SJSA1 (cell line): Measurements from ENCODE around the gene LRRC56. TPM values are rescaled to one million over a fixed set of nuclear protein-coding genes. Genes with fewer than 3 reads are reported as not detected.

ENCODE experiments used
- DNase-seq, 2 experiments: peaks; one replicate each; pipeline ENCODE4 v3.0.0-alpha.2; 2015 to 2020; ENCODE audit warnings: low spot score in 2 of 2, low read depth in 1 of 2
- H3K27ac ChIP-seq: fragments of 250-450 bp; sonication (Bioruptor Pico); 2 replicates; pipeline ENCODE4 v1.5.1; 2020; ENCODE audit warnings: mild to moderate bottlenecking, moderate library complexity
- H3K27me3 ChIP-seq: fragments of 250-450 bp; sonication (Bioruptor Pico); replicated peaks from 2 replicates; pipeline ENCODE4 v1.5.1; 2020; ENCODE audit warnings: mild to moderate bottlenecking, moderate library complexity
- H3K36me3 ChIP-seq: fragments of 250-450 bp; sonication (Bioruptor Pico); 2 replicates; pipeline ENCODE4 v1.5.1; 2020; ENCODE audit warnings: mild to moderate bottlenecking
- H3K4me1 ChIP-seq: fragments of 250-450 bp; sonication (Bioruptor Pico); replicated peaks from 2 replicates; pipeline ENCODE4 v1.6.1; 2021; ENCODE audit warnings: mild to moderate bottlenecking
- H3K4me3 ChIP-seq: fragments of 250-450 bp; sonication (Bioruptor Pico); 2 replicates; pipeline ENCODE4 v1.5.1; 2020; ENCODE audit warnings: mild to moderate bottlenecking
- H3K9me3 ChIP-seq: fragments of 250-450 bp; sonication (Bioruptor Pico); replicated peaks from 2 replicates; pipeline ENCODE4 v1.5.1; 2020; ENCODE audit warnings: mild to moderate bottlenecking
- total RNA-seq: library from RNA; depleted of rRNA; stranded (reverse); fragments of >200 nt; shearing (Covaris generic); gene quantifications from 2 replicates; pipeline ENCODE4 v1.2.3, GENCODE V29; 2014

LRRC56 gene
- total RNA-seq, 1 experiment from 2014 or later, result 0.05 TPM

DNA sequence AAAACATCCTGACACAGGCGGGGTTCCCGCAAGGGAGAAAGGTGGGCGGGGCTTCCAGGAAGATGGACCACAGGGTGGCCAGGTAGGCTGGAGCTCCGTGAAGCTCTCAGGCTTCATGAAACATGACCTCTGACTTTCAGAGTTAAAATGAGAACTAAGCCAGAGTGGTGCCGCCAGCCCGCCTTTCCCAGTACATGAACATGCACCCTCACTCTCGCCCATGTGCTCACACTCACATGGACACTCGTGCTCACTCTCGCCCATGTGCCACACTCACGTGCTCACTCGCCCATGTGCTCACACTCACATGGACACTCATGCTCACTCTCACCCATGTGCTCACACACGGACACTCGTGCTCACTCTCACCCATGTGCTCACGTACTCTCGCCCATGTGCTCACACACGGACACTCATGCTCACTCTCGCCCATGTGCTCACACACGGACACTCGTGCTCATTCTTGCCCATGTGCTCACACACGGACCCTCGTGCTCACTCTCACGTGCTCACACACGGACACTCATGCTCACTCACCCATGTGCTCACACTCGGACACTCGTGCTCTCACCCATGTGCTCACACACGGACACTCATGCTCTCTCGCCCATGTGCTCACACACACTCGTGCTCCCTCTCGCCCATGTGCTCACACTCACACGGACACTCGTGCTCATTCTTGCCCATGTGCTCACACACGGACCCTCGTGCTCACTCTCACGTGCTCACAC lies 40.3 kb upstream of the LRRC56 start:
- no peak for DNase-seq
- Histone ChIP-seq H3K4me3 (no peak overlapping the region), H3K27me3 (no peaks in the 10 kb centered on the region), H3K4me1 (no peaks in the 10 kb centered on the region), H3K9me3 (no peaks in the 10 kb centered on the region), H3K36me3 (peaks cover 22% of the 10 kb centered on the region), H3K27ac (no peak overlapping the region)

DNA sequence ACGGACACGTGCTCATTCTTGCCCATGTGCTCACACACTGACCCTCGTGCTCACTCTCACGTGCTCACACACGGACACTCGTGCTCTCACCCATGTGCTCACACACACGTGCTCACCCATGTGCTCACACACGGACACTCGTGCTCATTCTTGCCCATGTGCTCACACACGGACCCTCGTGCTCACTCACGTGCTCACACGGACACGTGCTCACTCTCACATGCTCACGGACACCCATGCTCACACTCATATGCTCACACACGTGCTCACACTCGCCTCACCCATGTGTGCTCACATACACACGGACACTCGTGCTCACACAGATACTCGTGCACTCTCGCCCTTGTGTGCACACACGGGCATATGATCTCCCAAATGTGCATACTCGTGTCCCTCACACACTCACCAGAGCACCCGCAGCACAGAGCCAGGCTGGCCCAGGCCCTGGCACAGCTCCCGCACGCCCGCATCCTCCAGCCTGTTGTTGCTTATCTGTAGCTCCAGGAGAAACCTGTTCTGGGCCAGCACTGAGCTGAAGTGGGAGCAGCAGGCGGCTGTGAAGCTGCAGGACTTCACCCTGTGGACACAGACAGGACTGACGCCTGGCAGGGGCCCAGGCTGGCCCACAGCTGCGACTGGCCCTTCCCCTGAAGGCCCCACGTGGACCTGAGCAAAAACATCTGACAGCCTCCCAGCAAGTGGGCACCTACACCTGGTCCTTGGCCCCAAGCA lies 39.6 kb upstream of the LRRC56 start:
- H3K4me3 ChIP-seq, result no peak overlapping the region
- peaks cover 22% of the 10 kb centered on the region for H3K36me3 ChIP-seq
- no peak for DNase-seq
- no peak overlapping the region for H3K27ac ChIP-seq
- no peaks in the 10 kb centered on the region for H3K4me1 ChIP-seq
- H3K9me3 ChIP-seq, result no peaks in the 10 kb centered on the region
- H3K27me3 ChIP-seq, result no peaks in the 10 kb centered on the region

DNA sequence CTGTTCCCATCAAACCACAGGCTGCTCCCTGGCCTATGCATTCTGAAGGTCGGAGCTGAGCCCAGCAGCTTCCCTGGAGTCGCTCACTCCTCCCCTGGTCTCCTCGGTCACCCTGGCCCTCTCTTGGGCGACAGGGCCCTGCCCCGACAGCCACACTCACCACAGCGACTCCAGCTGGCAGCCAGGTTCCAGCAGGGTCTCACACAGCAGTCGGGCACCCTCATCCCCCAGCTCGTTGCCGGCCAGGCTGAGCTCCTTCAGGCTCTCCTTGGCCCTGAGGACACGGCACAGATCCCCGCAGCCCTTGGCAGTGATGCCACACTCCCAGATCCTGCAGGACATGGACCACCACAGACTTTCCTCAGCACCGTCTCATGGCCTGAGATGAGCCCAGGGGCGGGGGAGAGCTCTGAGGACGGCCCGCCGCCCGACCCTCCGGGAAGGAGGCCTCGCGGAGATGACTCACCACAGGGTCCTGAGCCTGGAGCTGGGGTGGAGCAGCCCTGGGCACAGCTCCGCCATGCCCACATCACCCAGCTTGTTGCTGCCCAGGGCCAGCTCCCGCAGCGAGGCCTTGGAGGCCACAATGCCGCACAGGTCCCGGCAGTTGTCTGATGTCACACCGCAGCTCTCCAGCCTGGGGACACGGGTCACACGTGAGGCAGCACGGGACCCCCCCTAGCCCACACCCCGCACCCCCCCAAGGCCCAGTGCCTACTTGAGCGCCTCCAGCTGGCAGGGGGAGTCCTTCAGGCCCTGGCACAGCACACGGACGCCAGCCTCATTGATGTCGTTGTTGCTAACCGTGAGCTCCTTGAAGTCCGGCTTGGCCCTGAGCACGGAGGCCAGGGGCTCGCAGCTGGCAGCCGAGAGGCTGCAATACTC lies 38.8 kb upstream of the LRRC56 start:
- no peaks in the 10 kb centered on the region for H3K9me3 ChIP-seq
- no peak overlapping the region for H3K4me3 ChIP-seq
- no peaks in the 10 kb centered on the region for H3K27me3 ChIP-seq
- no peaks in the 10 kb centered on the region for H3K4me1 ChIP-seq
- peaks cover 22% of the 10 kb centered on the region for H3K36me3 ChIP-seq
- no peak overlapping the region for H3K27ac ChIP-seq
- DNase-seq, result no peak

DNA sequence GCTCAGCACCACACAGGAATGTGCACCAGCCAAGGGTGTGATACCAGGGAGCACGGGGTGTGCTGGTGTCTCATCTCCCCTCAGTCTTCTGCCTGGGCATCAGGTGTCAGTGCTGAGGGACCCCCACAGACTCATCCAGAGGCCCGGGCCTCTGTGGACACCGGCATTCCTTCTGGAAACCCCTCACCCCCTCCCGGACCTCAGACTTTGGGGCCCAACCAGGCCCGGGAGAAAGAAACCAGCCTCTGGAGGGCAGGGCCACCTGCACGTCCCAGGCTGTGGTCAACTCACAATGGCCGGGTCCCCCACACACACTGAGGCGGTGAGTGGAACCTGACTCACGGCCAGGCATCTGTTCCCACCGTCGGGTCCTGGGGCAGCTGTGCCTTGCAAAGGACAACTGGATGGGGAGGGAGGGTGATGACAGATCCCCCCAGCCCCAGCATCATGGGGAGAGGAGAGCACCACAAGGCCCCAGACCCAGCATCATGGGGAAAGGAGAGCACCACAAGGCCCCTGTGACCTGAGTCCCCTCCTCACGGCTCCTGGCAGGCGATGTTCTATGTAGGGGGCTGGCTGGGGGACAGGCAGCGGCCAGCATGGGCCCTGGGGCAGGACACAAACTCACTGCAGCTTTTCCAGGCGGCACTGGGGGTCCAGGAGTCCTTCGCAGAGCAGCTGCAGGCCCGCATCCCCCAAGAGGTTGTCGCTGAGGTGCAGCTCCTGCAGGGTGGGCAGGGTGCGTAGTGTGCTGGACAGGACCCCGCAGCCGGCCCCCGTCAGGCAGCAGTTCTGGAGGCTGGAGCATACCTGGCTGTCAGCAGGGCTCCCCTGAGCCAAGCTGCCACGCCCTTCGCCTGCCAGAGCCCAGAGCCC lies 37.9 kb upstream of the LRRC56 start:
- Histone ChIP-seq H3K27ac (no peak overlapping the region), H3K4me3 (no peak overlapping the region), H3K4me1 (no peaks in the 10 kb centered on the region), H3K36me3 (peaks cover 22% of the 10 kb centered on the region), H3K9me3 (no peaks in the 10 kb centered on the region), H3K27me3 (no peaks in the 10 kb centered on the region)
- no peak for DNase-seq

DNA sequence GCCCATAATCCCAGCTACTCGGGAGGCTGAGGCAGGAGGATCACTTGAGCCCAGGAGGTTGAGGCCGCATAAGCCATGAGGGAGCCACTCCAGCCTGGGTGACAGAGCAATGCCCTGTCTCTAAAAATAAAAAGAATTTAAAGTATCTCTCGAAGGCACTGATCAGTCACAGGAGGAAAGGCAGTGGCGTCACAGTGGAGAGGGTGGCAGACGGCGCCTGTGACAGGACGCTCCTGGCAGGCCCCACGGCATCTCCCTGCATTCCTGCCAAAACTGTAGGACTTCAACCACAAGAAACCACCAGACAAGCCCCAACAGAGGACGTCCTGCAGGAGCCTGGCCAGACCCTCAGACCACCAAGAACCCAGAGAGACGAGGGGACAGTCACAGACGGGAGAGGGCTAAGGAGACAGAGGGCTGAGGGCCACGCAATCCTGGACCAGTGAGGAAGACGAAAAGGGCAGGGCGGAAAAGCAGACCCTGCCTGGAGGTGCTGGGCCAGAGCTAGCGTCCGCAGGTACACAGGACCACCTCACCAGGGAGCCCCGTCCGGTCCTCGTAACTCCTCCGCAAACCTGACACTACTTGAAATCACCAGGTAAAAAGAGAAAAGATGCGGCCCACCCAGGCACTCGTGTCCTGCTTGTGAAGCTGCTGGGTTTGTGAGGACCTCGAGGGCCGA lies 36.2 kb upstream of the LRRC56 start:
- Histone ChIP-seq H3K36me3 (peaks cover 22% of the 10 kb centered on the region), H3K4me3 (no peak overlapping the region), H3K9me3 (no peaks in the 10 kb centered on the region), H3K27me3 (no peaks in the 10 kb centered on the region), H3K27ac (no peak overlapping the region), H3K4me1 (no peaks in the 10 kb centered on the region)
- no peak for DNase-seq

DNA sequence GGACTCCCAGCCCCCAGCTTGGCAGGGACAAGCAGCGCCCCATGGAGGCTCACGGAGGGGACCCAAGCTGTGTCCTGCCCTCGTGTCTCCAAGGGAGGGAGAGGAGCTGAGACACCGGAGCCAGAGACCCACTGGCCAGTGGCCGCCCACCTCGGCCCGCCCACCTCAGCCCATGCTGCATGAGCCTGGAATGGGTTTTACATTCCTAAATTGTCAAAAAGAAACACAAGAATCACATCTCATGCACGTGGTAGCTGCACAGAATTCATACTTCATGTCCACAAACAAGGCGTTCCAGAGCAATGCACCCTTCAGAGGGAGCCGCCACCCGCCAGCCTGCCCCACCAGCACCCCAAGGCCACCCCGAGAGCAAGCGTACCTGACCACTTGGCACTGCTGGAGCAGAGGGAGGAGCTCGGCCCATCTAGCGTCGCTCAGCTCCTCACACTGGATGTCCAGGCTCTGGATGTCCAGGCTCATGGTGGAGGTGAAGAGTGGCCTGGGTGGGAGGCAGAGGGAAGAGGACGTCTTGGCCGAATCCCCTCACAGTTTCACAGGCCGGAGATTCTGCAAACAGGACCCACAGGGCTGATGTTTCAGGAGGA lies 35.5 kb upstream of the LRRC56 start:
- Histone ChIP-seq H3K36me3 (peaks cover 22% of the 10 kb centered on the region), H3K27me3 (no peaks in the 10 kb centered on the region), H3K9me3 (no peaks in the 10 kb centered on the region), H3K4me1 (no peaks in the 10 kb centered on the region), H3K27ac (no peak overlapping the region), H3K4me3 (no peak overlapping the region)
- no peak for DNase-seq

DNA sequence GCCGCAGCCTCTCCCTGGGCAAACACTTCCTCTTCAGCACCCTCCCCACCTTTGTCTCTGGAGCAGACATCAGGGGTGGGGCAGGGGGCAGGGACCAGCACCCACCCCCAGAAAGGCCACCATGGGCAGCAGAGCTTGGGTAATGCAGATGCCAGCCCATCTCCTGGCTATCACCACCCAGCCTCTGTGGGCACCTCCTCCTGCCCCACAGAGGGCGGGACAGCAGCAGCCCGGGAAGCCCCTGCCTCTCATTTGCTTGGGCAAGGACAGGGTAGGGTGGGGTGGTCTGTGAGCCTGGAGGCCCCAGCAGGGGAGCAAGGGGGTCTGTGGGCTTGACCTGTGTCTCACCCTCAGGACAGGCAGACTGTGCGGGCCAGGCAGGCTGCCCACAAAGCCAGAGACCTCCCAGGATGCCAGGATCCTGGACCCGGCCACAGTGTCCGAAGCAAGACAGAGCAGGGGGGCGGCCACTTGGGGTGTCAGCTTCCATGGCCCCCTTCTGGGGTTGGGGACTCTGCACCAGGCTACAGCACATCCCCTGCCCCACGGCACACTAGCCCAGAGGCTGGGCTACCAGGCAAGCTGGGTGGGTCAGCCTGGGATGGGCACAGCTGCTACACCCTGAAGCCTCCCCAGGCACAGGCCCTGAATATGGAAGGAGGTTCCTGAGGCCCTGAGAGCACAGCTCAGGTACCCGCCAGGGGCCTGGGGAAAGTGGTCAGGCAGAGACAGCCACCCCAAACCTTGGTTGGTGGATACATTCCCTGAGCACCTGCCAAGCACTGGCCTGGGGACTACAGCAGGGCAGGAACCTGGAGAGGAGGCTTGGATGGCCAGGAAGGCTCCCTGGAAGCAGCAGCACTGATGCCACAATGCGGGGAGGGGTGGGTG lies 34.8 kb upstream of the LRRC56 start:
- Histone ChIP-seq H3K4me1 (peaks cover 1% of the 10 kb centered on the region), H3K4me3 (no peak overlapping the region), H3K27me3 (no peaks in the 10 kb centered on the region), H3K36me3 (peaks cover 22% of the 10 kb centered on the region), H3K27ac (no peak overlapping the region), H3K9me3 (no peaks in the 10 kb centered on the region)
- DNase-seq, result no peak

DNA sequence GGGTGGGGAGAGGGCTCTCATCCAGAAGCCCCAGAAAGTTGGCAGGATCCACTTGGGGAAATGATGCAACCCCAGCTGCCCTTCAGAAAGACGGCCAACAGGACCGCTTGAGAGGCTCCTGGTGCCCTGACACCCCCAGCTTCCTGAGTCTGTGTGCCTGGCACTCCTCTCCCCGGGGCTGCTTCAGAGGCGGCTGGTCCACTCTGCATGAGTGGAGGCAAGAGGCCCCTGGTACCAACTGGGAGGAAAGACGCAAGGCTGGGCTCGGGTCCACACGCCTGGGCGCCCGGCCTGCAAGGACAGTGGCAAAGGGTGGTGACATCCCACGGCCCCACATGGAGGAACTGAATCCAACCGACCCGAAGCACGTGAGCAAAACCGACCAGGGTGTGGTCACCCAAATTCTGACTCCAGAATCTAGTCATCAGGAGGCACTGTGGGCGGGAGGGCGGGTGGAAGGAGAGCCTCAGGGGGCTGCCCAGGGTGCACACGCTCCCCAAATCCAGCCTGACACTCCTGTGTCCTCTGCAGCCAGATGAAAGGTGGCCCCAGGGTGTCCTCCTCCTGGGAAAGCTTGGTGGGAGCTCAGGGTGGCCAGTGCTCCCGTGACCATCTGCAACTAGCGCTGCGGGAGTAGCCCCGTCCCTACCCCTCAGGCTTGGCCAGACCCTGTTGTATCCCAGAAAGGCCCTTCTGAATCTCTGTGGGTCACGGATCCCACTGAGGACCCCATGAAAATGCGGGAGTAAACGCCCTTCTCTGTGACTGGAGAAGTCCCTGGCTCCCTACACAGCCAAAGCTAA lies 33.9 kb upstream of the LRRC56 start:
- H3K27ac ChIP-seq, result no peak overlapping the region
- no peaks in the 10 kb centered on the region for H3K27me3 ChIP-seq
- H3K36me3 ChIP-seq, result peaks cover 15% of the 10 kb centered on the region
- no peak overlapping the region for H3K4me3 ChIP-seq
- H3K4me1 ChIP-seq, result peaks cover 5% of the 10 kb centered on the region
- no peaks in the 10 kb centered on the region for H3K9me3 ChIP-seq
- DNase-seq, result no peak

DNA sequence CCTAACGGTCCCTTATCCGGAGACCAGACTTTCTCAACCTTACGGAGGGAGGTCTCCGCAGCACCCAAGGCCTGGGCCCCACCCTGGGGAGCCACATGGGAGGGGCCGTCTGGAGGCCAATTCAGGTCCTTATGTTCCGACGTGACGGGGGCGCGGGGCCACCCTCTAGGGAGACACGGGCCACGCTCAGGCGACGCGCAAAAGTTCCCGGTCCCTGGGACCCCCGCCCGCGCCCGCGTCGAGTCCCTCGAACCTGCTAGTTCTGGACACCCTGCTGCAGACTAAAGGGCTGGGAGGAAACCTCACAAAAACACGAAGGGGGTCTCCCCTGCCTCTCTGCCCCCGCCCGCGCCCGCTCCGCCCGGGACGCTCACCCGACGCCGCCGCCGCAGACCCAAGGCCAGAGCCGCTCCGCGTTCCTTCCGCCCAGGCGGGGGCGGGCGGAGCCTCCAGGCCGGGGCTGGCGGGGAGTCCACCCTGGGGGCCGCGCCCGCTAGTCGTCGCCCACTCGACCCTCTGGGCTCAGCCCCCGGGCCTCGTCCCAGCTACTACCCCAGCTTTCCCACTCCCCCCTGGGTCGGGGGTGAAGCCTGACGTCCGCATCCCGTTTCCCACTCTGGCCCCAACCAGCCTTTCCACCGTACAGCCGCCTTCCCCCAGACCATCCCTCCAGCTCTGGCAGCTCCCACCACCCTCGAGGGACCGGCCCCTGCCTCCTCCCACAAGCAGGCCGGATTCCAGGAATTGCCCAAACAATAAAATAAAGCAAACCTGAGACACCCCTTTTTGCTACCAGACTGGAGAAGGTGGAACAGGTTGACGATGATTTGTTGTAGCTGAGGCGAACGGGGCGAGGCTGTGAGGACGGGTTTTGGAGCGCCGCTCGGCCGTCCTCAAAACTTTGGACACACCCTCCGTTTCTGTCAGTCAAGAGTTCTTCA lies 33.0 kb upstream of the LRRC56 start:
- Histone ChIP-seq H3K4me1 (peaks cover 5% of the 10 kb centered on the region), H3K4me3 (no peak overlapping the region), H3K36me3 (peaks cover 17% of the 10 kb centered on the region), H3K27ac (no peak overlapping the region), H3K9me3 (no peaks in the 10 kb centered on the region), H3K27me3 (no peaks in the 10 kb centered on the region)
- no peak for DNase-seq

DNA sequence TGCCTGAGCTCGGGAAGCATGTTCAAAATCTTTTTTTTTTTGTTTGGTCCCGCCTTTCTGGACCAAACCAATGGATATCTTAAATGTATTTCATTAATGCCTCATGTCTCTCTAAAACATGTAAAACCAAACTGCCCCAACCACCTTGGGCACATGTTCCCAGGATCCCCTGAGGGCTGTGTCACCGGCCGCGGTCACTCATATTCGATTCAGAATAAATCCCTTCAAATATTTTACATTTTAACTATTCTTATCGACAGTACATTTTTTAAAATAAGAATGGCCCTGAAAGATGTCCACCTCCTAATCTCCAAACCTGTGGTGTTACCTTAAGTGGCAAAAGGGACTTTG lies 32.4 kb upstream of the LRRC56 start:
- DNase-seq, result no peak
- Histone ChIP-seq H3K9me3 (no peaks in the 10 kb centered on the region), H3K4me3 (no peak overlapping the region), H3K27me3 (no peaks in the 10 kb centered on the region), H3K36me3 (peaks cover 13% of the 10 kb centered on the region), H3K27ac (no peak overlapping the region), H3K4me1 (peaks cover 5% of the 10 kb centered on the region)
